Left renal pelvis (tissue), 4 donors: Measurements from ENCODE around the gene SEPHS1. TPM values are rescaled to one million over a fixed set of nuclear protein-coding genes. Genes with fewer than 3 reads are reported as not detected.
A peak's percentile ranks its signal among the peaks of the same experiment; 100 is the strongest.
"Not testable (repeated sequence)": the region's sequence is repeated elsewhere in the genome, so short reads cannot be mapped to it uniquely, and the experiment has no call there.

Experiments used
- DNase-seq, 4 donors: peaks; one replicate each; pipeline ENCODE4 v3.0.0-alpha.2; 2013; ENCODE audit warnings: low read depth in 4 of 4, low spot score in 3 of 4
- polyA plus RNA-seq, 4 donors: library from polyadenylated mRNA; unstranded; fragments of 120-200 nt; gene quantifications; one replicate each; pipeline ENCODE4 v1.2.1, GENCODE V29; 2013; ENCODE audit not compliant: insufficient read length in 4 of 4

SEPHS1 gene
- polyA plus RNA-seq, 4 donors, result 101 to 142 (median 115) TPM

DNA sequence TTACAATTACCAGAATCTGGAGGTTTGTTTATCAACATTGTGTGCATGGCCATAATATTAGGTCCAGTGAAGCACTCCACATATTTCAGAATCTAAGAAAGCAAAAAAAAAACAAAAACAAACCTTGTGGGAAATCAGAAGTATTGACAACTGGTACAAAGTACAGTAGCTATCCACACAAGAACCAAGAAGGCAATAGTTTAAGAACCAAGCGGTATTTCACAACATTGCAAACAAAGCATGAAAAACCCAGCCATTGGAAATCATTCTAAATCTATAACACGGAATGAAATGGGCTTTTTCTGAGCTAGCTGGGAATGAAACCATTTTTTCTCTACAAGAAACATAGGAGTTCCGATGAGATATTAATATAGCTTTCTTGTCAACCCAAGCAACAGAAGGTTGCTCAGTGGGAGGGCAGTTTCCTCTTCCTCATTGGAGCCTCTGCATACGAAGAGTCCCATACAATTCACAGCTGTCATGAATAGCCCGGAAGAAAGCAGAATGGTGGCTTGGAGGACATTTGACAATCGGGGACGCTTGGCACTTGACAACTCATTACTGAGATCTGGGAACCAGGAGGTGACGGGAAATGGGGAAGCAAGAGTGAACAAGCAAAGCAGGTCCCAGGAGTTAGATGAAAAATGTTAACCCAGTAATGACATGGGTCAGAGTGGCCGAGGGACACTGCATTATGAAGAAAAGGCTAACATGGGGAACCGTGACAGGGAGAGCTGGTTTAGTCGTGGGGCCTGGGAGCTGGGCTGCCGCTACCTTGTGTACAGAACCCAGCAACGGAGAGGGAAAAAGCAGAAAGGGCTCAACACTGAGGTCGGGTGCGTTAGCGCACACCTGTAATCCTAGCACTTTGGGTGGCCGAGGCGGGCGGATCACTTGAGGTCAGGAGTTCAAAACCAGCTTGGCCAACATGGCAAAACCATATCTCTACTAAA is 56.0 kb downstream of the SEPHS1 start:
- DNase-seq, result no peak

DNA sequence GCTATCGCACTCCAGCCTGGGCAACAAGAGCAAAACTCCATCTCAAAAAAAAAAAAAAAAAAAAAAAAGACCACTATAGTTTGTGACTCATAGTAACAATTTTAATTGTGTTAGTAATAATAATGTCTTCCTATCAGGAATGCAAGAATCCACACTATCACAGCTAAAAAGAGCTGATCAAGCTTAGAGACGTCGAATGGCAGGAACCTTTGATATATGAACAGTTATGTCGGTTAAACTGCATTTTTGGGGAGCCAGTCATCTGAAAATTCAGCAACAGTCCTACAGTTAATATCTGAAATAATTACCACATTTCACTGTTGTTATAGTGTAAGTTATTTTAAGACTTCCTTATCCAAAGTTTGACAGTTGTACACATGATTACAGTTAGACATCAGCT is 57.0 kb downstream of the SEPHS1 start:
- DNase-seq, result no peak

DNA sequence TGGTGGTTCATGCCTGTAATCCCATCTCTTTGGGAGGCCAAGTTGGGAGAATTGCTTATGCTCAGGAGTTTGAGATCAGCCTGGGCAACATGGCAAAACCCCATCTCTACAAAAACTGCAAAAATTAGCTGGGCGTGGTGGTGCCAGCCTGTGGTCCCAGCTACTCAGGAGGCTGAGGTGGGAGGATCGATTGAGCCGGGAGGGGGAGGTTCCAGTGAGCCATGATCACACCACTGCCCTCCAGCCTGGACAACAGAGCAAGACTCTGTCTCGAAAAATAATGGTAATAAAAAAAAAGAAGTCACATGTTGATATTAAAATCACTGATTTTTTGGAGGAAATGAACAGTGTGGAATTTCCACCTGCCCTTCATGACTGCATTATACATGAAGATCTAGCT is 64.0 kb downstream of the SEPHS1 start:
- no peak for DNase-seq

DNA sequence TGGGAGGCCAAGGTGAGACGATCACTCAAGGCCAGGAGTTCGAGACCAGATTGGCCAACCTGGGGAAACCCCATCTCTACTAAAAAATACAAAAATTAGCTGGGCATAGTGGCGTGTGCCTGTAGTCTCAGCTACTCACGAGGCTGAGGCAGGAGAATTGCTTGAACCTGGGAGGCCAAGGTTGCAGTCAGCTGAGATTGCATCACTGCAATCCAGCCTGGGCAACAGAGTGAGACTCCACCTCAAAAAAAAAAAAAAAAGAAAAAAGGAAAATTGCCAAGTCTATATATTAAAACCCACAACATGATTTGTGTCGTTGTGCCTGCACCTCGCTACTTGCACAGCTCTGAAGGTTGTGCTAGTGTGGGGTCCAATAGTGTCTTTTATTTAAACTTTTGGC is 65.7 kb downstream of the SEPHS1 start:
- DNase-seq, result not testable (repeated sequence)

DNA sequence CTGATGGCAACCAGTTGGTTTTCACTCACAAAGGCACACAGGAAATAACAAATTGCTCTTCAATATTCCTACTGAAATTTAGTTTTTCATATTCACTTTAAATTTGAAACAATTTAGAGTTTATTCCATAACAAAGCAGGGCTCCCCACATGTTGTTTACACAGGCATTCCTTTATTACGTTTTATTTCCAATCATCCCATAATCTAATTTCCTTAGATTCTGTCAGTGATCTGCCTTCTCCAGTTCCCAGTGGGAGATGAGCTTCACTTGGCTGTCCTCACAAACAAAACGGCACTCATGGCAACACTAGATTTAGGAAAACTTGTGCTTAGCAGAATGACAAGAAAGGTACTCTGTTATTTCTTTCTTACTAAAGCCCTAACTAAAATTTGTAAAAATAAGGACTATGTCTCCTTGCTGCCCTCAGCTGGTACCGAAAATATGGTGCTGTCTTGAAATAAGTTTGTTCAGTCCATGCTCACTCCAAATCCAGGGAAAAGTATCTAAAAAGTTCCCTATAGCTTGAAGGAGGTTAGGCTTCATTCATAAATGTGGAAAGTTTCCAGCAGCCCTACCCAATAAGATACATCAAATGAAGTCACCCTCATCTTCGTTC is 71.2 kb downstream of the SEPHS1 start:
- no peak for DNase-seq

DNA sequence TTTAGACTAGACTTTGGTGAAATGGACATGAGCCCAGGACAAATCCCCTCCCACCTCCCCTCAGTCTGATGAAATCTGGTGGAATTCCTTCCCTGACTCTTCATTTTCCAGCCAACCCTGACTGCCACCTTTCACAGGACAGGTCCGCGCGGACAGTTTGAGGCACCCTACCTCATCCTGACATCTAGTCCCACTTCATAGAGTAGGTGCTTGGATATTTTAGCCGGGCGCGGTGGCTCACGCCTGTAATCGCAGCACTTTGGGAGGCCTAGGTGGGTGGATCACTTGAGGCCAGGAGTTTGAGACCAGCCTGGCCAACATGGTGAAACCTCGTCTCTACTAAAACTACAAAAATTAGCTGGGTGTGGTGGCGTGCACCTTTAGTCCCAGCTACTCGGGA is 71.9 kb downstream of the SEPHS1 start:
- DNase-seq, result not testable (repeated sequence)

DNA sequence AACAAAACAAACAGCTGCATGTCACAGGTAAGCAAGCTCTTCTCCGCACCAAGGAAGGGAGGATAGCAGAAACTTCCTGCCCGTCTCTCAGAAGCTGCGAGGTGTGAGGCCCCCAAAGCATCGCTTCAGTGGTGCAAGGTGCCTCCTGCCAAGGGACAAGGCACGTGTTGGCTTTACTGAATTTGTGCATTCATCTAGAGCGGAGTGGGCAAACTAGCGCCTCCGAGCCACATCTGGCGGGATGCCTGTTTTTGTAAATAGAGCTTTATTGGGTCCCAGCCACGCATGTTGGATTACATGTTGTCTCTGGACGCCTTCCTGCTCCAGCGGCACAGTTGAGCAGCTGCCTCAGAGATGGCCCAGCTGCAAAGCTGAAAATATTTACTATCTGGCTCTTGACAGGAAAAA is 75.9 kb downstream of the SEPHS1 start:
- DNase-seq, result peak; percentile 26 to 46 (median 40)

DNA sequence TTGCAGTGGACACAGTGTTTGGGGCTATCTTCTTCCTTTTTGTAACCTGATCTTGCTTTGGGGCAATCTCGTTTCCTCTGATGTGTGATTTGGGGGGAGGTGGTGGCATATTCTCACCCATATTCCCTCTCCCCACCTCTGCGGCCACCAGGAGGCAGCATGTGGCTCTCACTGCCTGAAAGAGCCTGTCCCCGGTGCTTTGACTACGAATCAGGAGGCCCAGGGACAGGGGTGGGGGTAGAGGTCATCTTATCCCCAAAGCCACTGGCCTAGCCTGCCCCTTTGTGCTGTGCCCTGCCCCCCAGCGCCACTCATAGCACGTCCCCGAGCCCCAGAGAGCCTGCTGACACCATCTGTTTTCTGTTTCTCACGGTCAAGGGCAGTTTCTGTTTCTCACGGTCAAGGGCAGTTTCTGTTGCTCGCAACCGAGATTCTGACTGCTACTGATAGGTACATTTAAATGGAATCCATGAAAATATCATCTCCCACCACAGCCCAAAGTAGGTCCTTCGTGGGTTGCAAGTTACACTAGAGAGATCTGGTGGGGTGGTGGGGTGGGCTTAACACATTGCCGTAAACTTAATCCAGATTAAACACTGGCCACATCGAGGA is 76.4 kb downstream of the SEPHS1 start:
- no peak for DNase-seq

DNA sequence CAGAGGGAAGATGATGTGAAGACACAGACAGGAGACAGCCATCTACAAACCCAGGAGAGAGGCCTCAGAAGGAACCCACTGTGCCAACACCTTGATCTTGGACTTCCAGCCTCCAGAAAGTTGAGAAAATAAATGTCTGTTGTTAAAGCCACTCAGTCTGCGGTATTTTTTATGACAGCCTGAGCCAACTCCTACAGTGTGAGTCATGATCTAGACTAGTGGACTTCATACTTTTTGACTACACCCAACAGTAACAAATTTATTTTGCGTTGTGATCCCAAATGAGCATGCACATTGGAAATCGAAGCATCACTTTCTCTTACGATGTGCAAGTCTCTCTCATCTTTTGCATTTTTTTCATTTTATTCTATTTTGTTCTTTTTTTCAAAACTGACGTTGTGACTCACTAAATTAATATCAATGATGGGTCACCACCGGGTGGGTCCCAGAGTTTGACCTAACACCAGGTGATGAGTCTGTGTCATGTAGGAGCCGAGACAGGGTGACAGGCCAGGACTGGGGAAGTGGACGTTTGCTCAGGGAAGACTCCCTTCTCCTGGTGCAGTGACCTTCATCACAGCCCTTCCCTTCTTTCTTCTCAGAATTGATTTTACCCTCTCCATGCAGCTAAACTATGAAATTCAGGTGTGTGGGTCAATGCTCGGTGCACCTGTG is 77.1 kb downstream of the SEPHS1 start:
- no peak for DNase-seq

DNA sequence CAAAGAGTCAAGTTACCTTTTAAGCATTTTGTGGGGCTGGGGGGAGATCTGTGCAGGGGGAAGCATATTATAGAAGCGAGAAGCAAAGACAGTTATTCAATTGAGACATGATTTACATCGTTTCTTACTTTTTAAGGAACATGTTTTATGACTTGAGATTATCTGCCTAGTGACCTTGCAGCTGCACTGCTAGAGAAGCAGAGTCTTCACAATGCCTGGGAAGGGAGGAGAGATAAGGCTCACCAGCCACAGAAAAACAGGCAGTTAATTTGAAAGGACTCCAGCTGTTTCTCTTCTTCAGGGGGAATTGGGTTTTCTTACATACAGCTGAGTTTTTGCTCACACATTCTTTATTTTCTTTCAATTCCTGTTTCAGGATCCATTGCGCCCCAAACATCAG is 79.3 kb downstream of the SEPHS1 start:
- DNase-seq, result peak in 2 of 4 donors; percentile 18 to 35

DNA sequence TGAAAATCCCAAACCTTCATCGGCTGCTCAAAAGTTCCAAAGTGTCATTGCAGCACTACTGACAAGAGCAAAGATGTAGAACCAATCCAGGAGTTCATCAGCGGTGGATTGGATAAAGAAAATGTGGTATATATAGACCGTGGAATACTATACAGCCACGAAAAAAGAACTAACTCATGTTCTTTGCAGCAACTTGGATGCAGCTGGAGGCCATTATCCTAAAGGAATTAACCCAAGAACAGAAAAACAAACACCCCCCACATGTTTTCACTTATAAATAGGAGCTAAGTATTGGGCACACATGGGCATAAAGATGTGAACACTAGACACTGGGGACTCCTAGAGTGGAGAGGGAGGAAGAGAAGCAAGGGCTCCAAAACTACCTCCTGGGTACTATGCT is 79.8 kb downstream of the SEPHS1 start:
- DNase-seq, result no peak

Other genes starting within 250 kb of the SEPHS1 start
- gene OPTN, start 248.1 kb downstream of the SEPHS1 start, polyA plus RNA-seq, result 10 to 100 TPM; 36.7 to 40.6 (median 38.7) TPM
- 10 to 100 TPM in 3 of 4 donors, 1 to 10 TPM in 1; 6.7 to 13.0 (median 11.2) TPM for gene MCM10, start 186.7 kb downstream of the SEPHS1 start, polyA plus RNA-seq
- gene UCMA, start 113.9 kb downstream of the SEPHS1 start, polyA plus RNA-seq, result not detected
- 10 to 100 TPM; 24.4 to 48.6 (median 30.1) TPM for gene PHYH, start 48.2 kb downstream of the SEPHS1 start, polyA plus RNA-seq
- gene BEND7, start 180.7 kb upstream of the SEPHS1 start, polyA plus RNA-seq, result 10 to 100 TPM; 15.6 to 39.7 (median 33.9) TPM
- gene PRPF18, start 238.7 kb upstream of the SEPHS1 start, polyA plus RNA-seq, result 10 to 100 TPM; 24.0 to 30.4 (median 25.4) TPM